Central memory CD4-positive, alpha-beta T cell (primary cell): ENCODE measurements around the gene DNAJC3.
"Not testable (repeated sequence)": the region's sequence is repeated elsewhere in the genome, so short reads cannot be mapped to it uniquely, and the experiment has no call there.

Experiments
- DNase-seq: peaks from one replicate; pipeline ENCODE4 v3.0.0; 2022

Gene DNAJC3

GRCh38 chr13:95784161-95784899 lies 107.4 kb downstream of the DNAJC3 start:
- DNase-seq, result no peak

DNA sequence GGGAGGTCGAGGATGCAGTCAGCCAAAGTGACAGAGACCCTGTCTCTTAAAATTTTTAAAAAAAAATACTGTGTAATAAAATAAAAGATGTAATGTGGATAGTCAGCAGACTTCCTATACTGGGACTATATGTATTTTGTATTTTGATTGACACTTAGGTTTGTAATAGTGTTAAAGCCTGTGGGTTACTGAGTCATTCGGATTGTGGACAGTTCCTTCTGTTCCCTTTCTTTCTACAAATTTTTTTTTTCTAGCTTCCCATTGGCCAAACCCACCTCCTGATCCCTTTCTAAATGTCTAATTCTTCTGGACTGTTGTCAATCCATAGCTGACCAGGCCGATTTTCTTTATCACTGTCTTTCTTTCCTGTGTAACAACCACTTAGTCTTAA lies 108.0 kb downstream of the DNAJC3 start:
- no peak for DNase-seq

- DNase-seq, result no peak
These were observed 110.6 kb downstream of the DNAJC3 start for GRCh38 chr13:95787356-95788099.

DNA sequence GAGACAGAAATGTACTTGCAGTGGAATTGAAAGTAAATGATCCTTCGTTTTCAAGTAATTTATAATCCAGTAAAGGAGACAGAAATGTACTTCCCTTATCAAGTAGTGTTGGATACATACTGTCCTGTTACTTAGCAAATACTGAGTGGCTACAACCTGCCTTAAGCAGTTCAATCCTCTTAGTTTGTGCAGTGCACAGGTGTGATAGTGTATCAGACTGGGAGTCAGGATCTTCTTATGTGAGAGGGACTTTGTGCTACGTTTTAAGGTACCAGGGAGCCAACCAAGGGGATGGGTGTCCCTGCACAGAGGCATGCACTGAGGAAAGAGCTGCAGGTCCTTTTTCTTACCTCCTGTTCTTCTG lies 111.1 kb downstream of the DNAJC3 start:
- no peak for DNase-seq

DNA sequence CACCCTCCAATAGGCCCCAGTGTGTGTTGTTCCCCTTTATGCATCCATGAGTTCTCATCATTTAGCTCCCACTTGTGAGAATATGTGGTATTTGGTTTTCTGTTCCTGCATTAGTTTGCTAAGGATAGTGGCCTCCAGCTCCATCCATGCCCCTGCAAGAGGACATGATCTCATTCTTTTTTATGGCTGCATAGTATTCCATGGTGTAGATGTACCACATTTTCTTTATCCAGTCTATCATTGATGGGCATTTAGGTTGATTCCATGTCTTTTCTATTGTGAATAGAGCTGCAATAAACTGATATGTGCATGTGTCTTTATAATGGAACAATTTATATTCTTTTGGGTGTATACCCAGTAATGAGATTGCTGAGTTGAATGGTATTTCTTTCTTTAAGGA lies 112.4 kb downstream of the DNAJC3 start:
- not testable (repeated sequence) for DNase-seq

DNA sequence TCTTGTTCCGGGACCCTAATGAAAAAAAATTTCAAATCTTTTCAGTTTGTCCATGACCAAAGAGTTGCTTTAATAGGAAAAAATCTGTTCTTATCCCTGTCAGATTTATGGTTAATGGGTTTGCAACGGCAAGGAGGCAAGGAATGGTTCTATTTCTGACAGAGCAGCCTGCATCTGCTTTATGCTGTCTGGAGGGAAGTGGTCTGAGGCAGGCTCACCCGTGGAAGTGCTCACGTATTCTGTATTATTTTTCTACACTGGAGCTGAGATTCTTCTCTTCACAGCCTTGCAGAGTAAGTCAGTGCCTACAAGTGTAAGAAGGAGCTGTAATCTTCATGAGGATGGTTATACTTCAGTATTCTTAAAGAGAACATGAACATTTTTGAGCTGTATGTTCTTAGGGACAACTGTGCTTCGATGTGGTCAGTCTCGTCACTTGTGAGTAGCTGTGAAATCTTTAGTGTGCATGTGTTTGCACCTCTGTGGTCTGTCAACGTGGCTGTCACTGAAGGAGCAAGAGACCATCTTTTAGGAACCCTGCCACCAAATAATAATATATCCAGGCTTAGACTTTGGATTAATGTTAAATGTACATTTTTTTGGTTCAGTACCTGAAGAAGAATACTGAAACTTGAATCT lies 114.3 kb downstream of the DNAJC3 start:
- DNase-seq, result no peak

GRCh38 chr13:95793018-95793555 lies 116.1 kb downstream of the DNAJC3 start:
- no peak for DNase-seq

GRCh38 chr13:95793781-95794180 lies 116.8 kb downstream of the DNAJC3 start:
- DNase-seq, result no peak

GRCh38 chr13:95797016-95797415 lies 120.1 kb downstream of the DNAJC3 start:
- DNase-seq, result no peak

GRCh38 chr13:95800436-95800835 lies 123.5 kb downstream of the DNAJC3 start:
- no peak for DNase-seq

DNA sequence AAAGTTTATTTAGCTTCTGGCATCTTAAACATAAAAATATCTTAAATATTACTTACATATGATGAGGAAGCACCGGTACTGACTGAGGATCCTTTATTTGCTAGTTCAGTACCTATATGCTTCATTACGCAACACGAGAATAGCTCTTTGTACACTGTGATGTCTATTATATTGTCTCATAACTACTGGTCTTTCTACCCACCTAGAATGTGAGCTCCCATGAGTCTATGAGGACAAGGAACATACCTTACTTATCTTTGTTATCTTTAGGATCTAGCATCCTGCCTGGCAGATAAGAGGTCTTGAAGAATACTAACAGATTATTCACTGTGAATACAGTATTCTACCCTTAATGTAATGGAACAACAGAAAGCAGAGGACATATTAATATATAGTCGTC lies 124.9 kb downstream of the DNAJC3 start:
- DNase-seq, result no peak

DNA sequence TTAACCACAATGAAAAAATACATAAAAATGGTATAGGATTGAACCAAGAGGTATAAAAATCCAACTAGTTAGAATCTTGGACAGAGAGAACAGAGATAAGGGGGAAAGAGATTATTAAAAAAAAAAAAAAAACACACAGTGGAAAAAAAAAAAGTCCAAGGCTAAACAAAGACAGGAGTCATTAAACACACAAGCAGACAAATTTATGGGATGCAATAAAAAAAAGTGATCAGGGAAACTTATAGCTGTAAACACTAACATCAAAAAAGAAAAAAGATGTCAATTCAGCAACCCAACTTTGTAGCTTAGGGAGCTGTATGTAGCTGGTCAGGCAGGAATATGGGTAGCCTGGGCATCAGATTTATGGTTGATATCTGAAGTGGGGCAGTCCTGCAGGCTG lies 129.0 kb downstream of the DNAJC3 start:
- no peak for DNase-seq

DNA sequence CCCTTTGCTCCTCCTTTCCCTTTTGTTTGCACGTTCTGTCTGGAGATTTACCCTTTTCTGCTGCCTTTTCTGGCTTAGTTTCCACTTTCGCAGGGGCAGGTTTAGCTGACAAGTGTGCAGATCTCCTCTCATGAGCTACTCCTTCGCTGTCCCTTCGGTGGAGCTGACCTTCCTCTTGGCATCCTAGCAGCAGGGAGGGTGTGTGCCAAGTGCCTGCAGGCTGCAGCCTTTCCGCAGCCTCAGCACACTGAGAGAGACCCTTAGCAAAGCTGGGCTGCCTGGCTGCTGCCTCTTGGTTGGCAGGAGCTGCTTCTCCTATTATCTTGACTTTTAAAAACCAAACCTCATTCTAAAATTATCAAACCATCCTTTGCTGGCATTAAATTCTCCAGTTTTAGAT lies 132.5 kb downstream of the DNAJC3 start:
- DNase-seq, result no peak

- DNase-seq, result no peak
These were observed 136.2 kb downstream of the DNAJC3 start for GRCh38 chr13:95813139-95813538.

GRCh38 chr13:95814495-95814894 lies 137.6 kb downstream of the DNAJC3 start:
- no peak for DNase-seq

DNA sequence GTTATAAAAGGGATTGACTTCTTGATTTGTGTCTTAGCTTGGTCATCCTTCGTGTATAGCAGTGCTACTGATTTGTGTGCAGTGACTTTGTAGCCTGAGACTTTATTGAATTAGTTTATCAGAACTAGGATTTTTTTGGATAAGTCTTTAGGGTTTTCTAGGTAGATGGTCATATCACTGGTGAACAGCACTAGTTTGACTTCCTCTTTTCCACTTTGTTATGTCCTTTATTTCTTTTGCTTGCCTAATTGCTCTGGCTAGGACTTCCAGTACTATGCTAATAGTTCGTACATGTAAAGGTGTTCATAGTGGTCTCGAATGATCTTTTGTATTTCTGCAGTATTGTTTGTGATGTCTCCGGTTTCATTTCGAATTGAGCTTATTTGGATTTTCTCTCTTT lies 145.4 kb downstream of the DNAJC3 start:
- no peak for DNase-seq

DNA sequence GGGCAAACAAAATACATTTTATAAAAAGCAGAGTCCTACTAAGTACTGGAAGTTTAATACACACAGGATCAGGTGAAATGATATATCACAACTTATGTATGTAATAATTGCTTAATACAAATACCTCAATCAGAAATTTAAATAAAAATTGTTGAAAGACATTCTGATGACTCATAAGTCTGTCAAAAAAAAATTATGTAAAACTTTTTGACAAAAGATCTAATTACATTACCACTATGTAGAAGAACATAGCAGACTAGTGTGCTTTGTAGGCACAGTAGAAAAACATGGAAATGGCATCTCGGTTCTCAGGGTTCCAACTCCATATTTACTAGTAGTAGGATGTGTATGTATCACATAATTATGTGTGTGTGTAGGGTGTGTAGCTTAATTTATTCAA lies 156.2 kb downstream of the DNAJC3 start:
- no peak for DNase-seq

GRCh38 chr13:95833719-95834118 lies 156.8 kb downstream of the DNAJC3 start:
- DNase-seq, result no peak

GRCh38 chr13:95834134-95834765 lies 157.3 kb downstream of the DNAJC3 start:
- DNase-seq, result peak; percentile 48

- no peak for DNase-seq
These were observed 165.0 kb downstream of the DNAJC3 start for GRCh38 chr13:95841894-95842293.

DNA sequence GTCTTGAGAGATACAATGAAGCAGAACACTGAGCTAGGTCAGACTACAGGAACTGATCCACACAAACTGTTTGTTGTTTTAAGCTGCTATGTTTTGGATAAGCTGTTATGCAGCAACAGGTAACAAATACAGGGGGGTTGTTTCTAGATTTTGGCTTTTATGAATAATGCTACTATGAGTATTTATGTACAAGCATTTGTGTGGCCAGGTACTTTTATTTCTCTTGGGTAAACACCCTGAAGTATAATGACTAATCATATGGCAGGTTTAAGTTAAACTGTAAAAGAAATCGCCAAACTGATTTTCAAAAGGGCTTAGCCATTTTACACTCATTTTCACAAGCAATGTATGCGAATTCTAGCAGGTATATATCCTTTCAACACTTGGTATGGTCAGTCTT lies 166.0 kb downstream of the DNAJC3 start:
- no peak for DNase-seq
